IMR-90 (cell line): ENCODE data around the gene NPLOC4. TPM values are rescaled to one million over a fixed set of nuclear protein-coding genes. Genes with fewer than 3 reads are reported as not detected.

Source experiments
- ATAC-seq: fragments of 200-7000 bp; cut with Tn5 transposase; 2 replicates; pipeline ENCODE4 v1.9.1; 2020; ENCODE audit warnings: low read depth, mild to moderate bottlenecking, moderate library complexity
- BruUV-seq: library from RNA; stranded (reverse); fragments of 400-500 nt; replicated peaks from 2 replicates; lab custom pipeline; 2021; lab: Mats Ljungman, UMichigan
- CTCF ChIA-PET: fragments of 300-600 bp; formaldehyde crosslinking; extraction: SDS; loops from one replicate; lab custom pipeline; 2021; ENCODE audit warnings: antibody characterized with exemption; lab: Yijun Ruan, JAX
- POLR2A ChIA-PET: fragments of 300-600 bp; sonication (Branson Sonifier 250); formaldehyde crosslinking; loops from one replicate; lab custom pipeline; 2022; ENCODE audit warnings: antibody characterized with exemption; ENCODE audit not compliant: unreplicated experiment; lab: Charles Lee
- DNase-seq: peaks from one replicate; pipeline ENCODE4 v3.0.0; 2013
- H2AFZ ChIP-seq: replicated peaks from 2 replicates; pipeline ENCODE3; 2013; ENCODE audit warnings: low read length, mild to moderate bottlenecking; ENCODE audit not compliant: poor library complexity
- H2AK5ac ChIP-seq: 2 replicates; pipeline ENCODE4 v1.6.1; 2013; ENCODE audit warnings: low read depth, low read length, inconsistent platforms
- H2AK9ac ChIP-seq: replicated peaks from 2 replicates; pipeline ENCODE3; 2013; ENCODE audit warnings: mild to moderate bottlenecking, low read depth, low read length, moderate library complexity; ENCODE audit not compliant: poor library complexity
- H2BK120ac ChIP-seq: 2 replicates; pipeline ENCODE4 v1.6.1; 2013; ENCODE audit warnings: low read depth, low read length, inconsistent platforms
- H2BK15ac ChIP-seq: 3 replicates; pipeline ENCODE4 v1.6.1; 2013; ENCODE audit warnings: low read depth, low read length, inconsistent platforms
- H2BK20ac ChIP-seq: 2 replicates; pipeline ENCODE4 v1.6.1; 2013; ENCODE audit warnings: low read depth, mild to moderate bottlenecking, inconsistent platforms, low read length, moderate library complexity
- H2BK5ac ChIP-seq: 2 replicates; pipeline ENCODE4 v1.6.1; 2013; ENCODE audit warnings: mild to moderate bottlenecking, low read depth, low read length, inconsistent platforms; ENCODE audit not compliant: poor library complexity, severe bottlenecking
- H3K14ac ChIP-seq: replicated peaks from 2 replicates; pipeline ENCODE4 v1.6.1; 2013; ENCODE audit warnings: low read depth, low read length, inconsistent platforms
- H3K18ac ChIP-seq: 2 replicates; pipeline ENCODE4 v1.6.1; 2013; ENCODE audit warnings: low read depth, low read length, control low read depth
- H3K23ac ChIP-seq: 2 replicates; pipeline ENCODE4 v1.6.1; 2013; ENCODE audit warnings: low read depth, low read length, inconsistent platforms
- H3K27ac ChIP-seq: 2 replicates; pipeline ENCODE4 v1.5.1; 2013; ENCODE audit warnings: mild to moderate bottlenecking, control low read depth, low read length; ENCODE audit not compliant: insufficient read depth
- H3K27me3 ChIP-seq: 2 replicates; pipeline ENCODE4 v1.6.1; 2013; ENCODE audit warnings: low read length; ENCODE audit not compliant: control insufficient read depth, insufficient read depth
- H3K36me3 ChIP-seq: 2 replicates; pipeline ENCODE4 v1.6.1; 2013; ENCODE audit warnings: low read length, mixed read lengths; ENCODE audit not compliant: control insufficient read depth, insufficient read depth
- H3K4ac ChIP-seq: 2 replicates; pipeline ENCODE4 v1.6.1; 2013; ENCODE audit warnings: low read depth, low read length, inconsistent platforms
- H3K4me1 ChIP-seq: 2 replicates; pipeline ENCODE4 v1.6.1; 2013; ENCODE audit warnings: low read length, mixed read lengths; ENCODE audit not compliant: control insufficient read depth, insufficient read depth
- H3K4me2 ChIP-seq: 2 replicates; pipeline ENCODE4 v1.6.1; 2013; ENCODE audit warnings: low read depth, mild to moderate bottlenecking, control low read depth, low read length, moderate library complexity
- H3K4me3 ChIP-seq: 2 replicates; pipeline ENCODE4 v1.5.1; 2013; ENCODE audit warnings: low read depth, mild to moderate bottlenecking, control low read depth, low read length, moderate library complexity; ENCODE audit not compliant: insufficient read depth
- H3K56ac ChIP-seq: 2 replicates; pipeline ENCODE4 v1.6.1; 2013; ENCODE audit warnings: low read length, inconsistent platforms; ENCODE audit not compliant: insufficient read depth; ENCODE audit errors: extremely low read depth
- H3K79me1 ChIP-seq, 2 experiments: 2 replicates each; pipeline ENCODE4 v1.6.1; 2013; ENCODE audit warnings: low read length in 2 of 2, inconsistent platforms in 1 of 2, low read depth in 1 of 2
- H3K9ac ChIP-seq: 2 replicates; pipeline ENCODE4 v1.6.1; 2013; ENCODE audit warnings: low read depth, low read length, control low read depth
- H3K9me1 ChIP-seq: 2 replicates; pipeline ENCODE4 v1.6.1; 2013; ENCODE audit warnings: low read length, inconsistent platforms; ENCODE audit not compliant: insufficient read depth
- H3K9me3 ChIP-seq: 2 replicates; pipeline ENCODE4 v1.6.1; 2013; ENCODE audit warnings: low read length; ENCODE audit not compliant: control insufficient read depth, insufficient read depth
- H4K20me1 ChIP-seq: 2 replicates; pipeline ENCODE4 v1.6.1; 2013; ENCODE audit warnings: low read length, inconsistent platforms; ENCODE audit not compliant: insufficient read depth
- H4K5ac ChIP-seq: 2 replicates; pipeline ENCODE4 v1.6.1; 2013; ENCODE audit warnings: mild to moderate bottlenecking, low read depth, low read length, control low read depth
- H4K8ac ChIP-seq, 2 experiments: 2 replicates each; pipeline ENCODE4 v1.6.1; 2013; ENCODE audit warnings: low read depth in 2 of 2, low read length in 2 of 2, control low read depth in 1 of 2, inconsistent platforms in 1 of 2
- H4K91ac ChIP-seq: 2 replicates; pipeline ENCODE4 v1.6.1; 2013; ENCODE audit warnings: low read depth, low read length, inconsistent platforms; ENCODE audit not compliant: insufficient read depth
- BHLHE40 ChIP-seq: fragments of 150-350 bp; IDR thresholded peaks from 2 replicates; pipeline ENCODE4 v1.6.1; 2016; ENCODE audit warnings: mild to moderate bottlenecking, low read depth, low read length
- RAD21 ChIP-seq: IDR thresholded peaks from 2 replicates; pipeline ENCODE4 v1.6.1; 2012; ENCODE audit warnings: low read length, improper control_type of control experiment
- WGBS, 2 experiments: methylation state at CpG; one replicate each; pipeline versions ENCODE4 v1.1.5 to v1.1.7; 2013; ENCODE audit warnings: missing lambda C conversion rate in 2 of 2; ENCODE audit not compliant: insufficient read length in 1 of 2; ENCODE audit errors: extremely low coverage in 2 of 2; 5-methylcytosine and 5-hydroxymethylcytosine counted together
- dilution Hi-C: fragments of 300-500 bp; cut with HindIII; formaldehyde crosslinking; loops from one replicate; pipeline ENCODE4 v1.14.3; 2018; ENCODE audit warnings: low sequenced_read_pairs; ENCODE audit not compliant: unreplicated experiment
- in situ Hi-C: fragments of 300-500 bp; cut with MboI; formaldehyde crosslinking; loops from 3 replicates; pipeline ENCODE4 v1.14.3; 2019; ENCODE audit warnings: low sequenced_read_pairs, inconsistent platforms, mixed read lengths
- intact Hi-C: fragments of 100-400 bp; cut with micrococcal nuclease; formaldehyde crosslinking; loops from 2 replicates; pipeline ENCODE4 v1.10.0; 2022
- polyA plus RNA-seq, 3 experiments: library from polyadenylated mRNA; depleted of rRNA; stranded (reverse); fragments of >200 nt; gene quantifications; 2 replicates each; pipeline ENCODE4 v1.2.3, GENCODE V29; 2012; ENCODE audit warnings: low replicate concordance in 1 of 3
- total RNA-seq: library from RNA; depleted of rRNA; stranded (reverse); fragments of >200 nt; gene quantifications from 2 replicates; pipeline ENCODE4 v1.2.3, GENCODE V29; 2012
- TF ChIP-seq, protein P1 (sequence below): fragments of 150-350 bp; IDR thresholded peaks from 2 replicates; pipeline ENCODE4 v1.6.1; 2017; ENCODE audit warnings: mild to moderate bottlenecking, antibody characterized with exemption, low read length, low read depth

NPLOC4 gene
- total and polyA plus RNA-seq, 2 of the 4 experiments (the other 2 are of a cell fraction), result 70.4 to 78.3 TPM

DNA sequence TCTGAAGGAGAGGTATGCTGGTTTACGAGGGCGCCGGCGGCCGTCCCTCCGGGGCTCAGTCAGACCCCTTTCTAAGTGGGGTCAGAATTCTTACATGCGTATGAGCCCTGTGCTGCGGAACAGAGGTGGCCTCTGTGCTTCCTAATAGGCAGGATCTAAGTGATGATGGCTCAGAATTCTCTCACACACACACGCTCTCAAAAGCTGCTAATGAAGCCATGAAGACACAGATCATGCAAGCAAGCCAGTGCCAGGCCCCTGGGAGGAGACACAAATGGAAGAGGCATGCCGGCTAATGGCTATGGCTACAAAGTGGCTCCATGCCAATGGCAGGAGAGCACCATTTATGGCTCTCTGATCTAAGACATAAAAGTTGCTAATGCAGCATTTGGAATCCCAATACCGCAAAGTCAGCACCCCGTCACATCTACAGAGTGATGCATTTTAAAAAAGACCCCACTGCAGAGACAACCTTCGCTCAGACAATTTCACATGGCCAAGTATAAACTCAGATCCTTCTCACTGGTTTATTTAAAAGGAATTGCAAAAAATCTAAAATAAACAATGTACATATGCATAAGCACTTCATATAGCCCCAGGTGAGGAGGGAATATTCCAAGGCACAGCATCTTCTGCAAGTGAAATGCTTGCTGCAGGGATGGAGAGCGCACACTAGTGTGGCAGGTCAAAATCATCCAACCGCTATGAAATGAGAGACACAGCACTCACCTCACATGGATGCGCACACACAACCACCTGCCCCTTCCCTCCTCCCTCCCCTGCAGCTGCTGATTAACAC, 24.5 kb downstream of the NPLOC4 start:
- POLR2A ChIA-PET, result interaction anchor here (0.6 kb wide), 1 partner anchor 52 kb away, joined by 3 read pairs; no protein-coding TSS in a partner anchor
- Histone ChIP-seq H3K27ac (no peak overlapping the region), H3K4me3 (no peak overlapping the region), H2BK15ac (no peak overlapping the region), H2BK5ac (no peak overlapping the region), H2AFZ (no peak overlapping the region), H3K4me1 (peaks cover 10% of the 10 kb centered on the region), H3K9me1 (peaks cover 6% of the 10 kb centered on the region; the same call in 1 of the 2 replicates), H2BK120ac (no peak overlapping the region), H3K36me3 (peaks cover 58% of the 10 kb centered on the region), H4K91ac (no peak overlapping the region), H3K79me1 (peaks cover 36 to 80% of the 10 kb centered on the region in 2 experiments), H2AK5ac (no peak overlapping the region), H3K9ac (no peak overlapping the region), H3K23ac (no peak overlapping the region), H3K9me3 (no peaks in the 10 kb centered on the region), H4K5ac (no peak overlapping the region), H2AK9ac (no peak overlapping the region), H4K20me1 (peaks cover 73% of the 10 kb centered on the region), H3K18ac (no peak overlapping the region), H3K4ac (no peak overlapping the region), H2BK20ac (no peak overlapping the region), H3K27me3 (no peaks in the 10 kb centered on the region), H3K4me2 (no peak overlapping the region), H3K56ac (no peak overlapping the region), H4K8ac (no peak overlapping the region), H3K14ac (no peak overlapping the region)
- dilution Hi-C loops, result no loop called here
- CTCF ChIA-PET, result no interaction called here
- BruUV-seq, result no TSS peak
- TF ChIP-seq, protein P1, sequence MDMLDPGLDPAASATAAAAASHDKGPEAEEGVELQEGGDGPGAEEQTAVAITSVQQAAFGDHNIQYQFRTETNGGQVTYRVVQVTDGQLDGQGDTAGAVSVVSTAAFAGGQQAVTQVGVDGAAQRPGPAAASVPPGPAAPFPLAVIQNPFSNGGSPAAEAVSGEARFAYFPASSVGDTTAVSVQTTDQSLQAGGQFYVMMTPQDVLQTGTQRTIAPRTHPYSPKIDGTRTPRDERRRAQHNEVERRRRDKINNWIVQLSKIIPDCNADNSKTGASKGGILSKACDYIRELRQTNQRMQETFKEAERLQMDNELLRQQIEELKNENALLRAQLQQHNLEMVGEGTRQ, result no peak
- TF ChIP-seq BHLHE40 (no peak), RAD21 (no peak)
- ATAC-seq (no peak), DNase-seq (no peak)
- in situ Hi-C loops, result no loop called here
- intact Hi-C loops, result no loop called here
- WGBS, 2 experiments, result 87% methylated on average over 9 of the region's 16 CpGs; no CpG with 5 or more reads in 1 of the 2 experiments
